HEK293T (cell line): ENCODE data around the gene LMAN2L.

ENCODE experiments used
- ARNT ChIP-seq: fragments of 450-650 bp; IDR thresholded peaks from 2 replicates; pipeline ENCODE4 v1.6.1; 2017; ENCODE audit warnings: mild to moderate bottlenecking
- BHLHE40 ChIP-seq: fragments of 450-650 bp; IDR thresholded peaks from 2 replicates; pipeline ENCODE4 v1.6.1; 2016; ENCODE audit warnings: mild to moderate bottlenecking, moderate library complexity, borderline replicate concordance
- FOXM1 ChIP-seq: fragments of 450-650 bp; IDR thresholded peaks from 2 replicates; pipeline ENCODE4 v1.6.1; 2017; ENCODE audit warnings: mild to moderate bottlenecking, borderline replicate concordance
- SUZ12 ChIP-seq: fragments of 450-650 bp; IDR thresholded peaks from 2 replicates; pipeline ENCODE4 v1.6.1; 2016; ENCODE audit warnings: mild to moderate bottlenecking
- ZNF384 ChIP-seq: fragments of 450-650 bp; IDR thresholded peaks from 2 replicates; pipeline ENCODE4 v1.6.1; 2016

GRCh38 chr2:96729748-96730147 is 10.1 kb downstream of the LMAN2L start:
- TF ChIP-seq ZNF384 (no peak), ARNT (no peak), FOXM1 (no peak), SUZ12 (no peak), BHLHE40 (no peak)
